Stomach (tissue), 4 donors: ENCODE data around the gene REPS1.

Experiments
- POLR2A ChIP-seq, 4 donors: fragments of 450-650 bp; IDR thresholded peaks; one replicate each; pipeline ENCODE4 v1.6.1; 2016; ENCODE audit warnings: antibody characterized with exemption in 4 of 4, control low read depth in 2 of 4, mild to moderate bottlenecking in 1 of 4, moderate library complexity in 1 of 4
- POLR2AphosphoS5 ChIP-seq, 3 donors: sonication (generic); formaldehyde crosslinking; IDR thresholded peaks; one replicate each; pipeline ENCODE4 v1.6.1; 2016; ENCODE audit warnings: antibody characterized with exemption in 3 of 3
- TF ChIP-seq, protein P1 (sequence below), 7 experiments: fragments of 450-650 bp in 4 of 7; fragments of 200-600 bp in 3 of 7; sonication (generic) in 3 of 7; IDR thresholded peaks; one replicate each; pipeline ENCODE4 v1.5.1; 2016 to 2019; ENCODE audit warnings: antibody characterized with exemption in 7 of 7, control low read depth in 2 of 7, mild to moderate bottlenecking in 1 of 7

GRCh38 chr6:138999949-139000725, 12.1 kb upstream of the REPS1 start:
- TF ChIP-seq, protein P1, sequence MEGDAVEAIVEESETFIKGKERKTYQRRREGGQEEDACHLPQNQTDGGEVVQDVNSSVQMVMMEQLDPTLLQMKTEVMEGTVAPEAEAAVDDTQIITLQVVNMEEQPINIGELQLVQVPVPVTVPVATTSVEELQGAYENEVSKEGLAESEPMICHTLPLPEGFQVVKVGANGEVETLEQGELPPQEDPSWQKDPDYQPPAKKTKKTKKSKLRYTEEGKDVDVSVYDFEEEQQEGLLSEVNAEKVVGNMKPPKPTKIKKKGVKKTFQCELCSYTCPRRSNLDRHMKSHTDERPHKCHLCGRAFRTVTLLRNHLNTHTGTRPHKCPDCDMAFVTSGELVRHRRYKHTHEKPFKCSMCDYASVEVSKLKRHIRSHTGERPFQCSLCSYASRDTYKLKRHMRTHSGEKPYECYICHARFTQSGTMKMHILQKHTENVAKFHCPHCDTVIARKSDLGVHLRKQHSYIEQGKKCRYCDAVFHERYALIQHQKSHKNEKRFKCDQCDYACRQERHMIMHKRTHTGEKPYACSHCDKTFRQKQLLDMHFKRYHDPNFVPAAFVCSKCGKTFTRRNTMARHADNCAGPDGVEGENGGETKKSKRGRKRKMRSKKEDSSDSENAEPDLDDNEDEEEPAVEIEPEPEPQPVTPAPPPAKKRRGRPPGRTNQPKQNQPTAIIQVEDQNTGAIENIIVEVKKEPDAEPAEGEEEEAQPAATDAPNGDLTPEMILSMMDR (IDR thresholded peaks at IDR 0.05): no peak
- TF ChIP-seq POLR2AphosphoS5 (IDR thresholded peaks at IDR 0.05) (no peak), POLR2A (IDR thresholded peaks at IDR 0.05) (no peak)
